ENCODE results near the gene TIMM44. TPM values are rescaled to one million over a fixed set of nuclear protein-coding genes. Genes with fewer than 3 reads are reported as not detected.
A peak's percentile ranks its signal among the peaks of the same experiment; 100 is the strongest.
"Not testable (repeated sequence)": the region's sequence is repeated elsewhere in the genome, so short reads cannot be mapped to it uniquely, and the experiment has no call there.

TIMM44 gene
- total RNA-seq, 1 donor from 2014 or later, result 97.6 TPM

GRCh38 chr19:7921302-7921966 is 22.0 kb downstream of the TIMM44 start:
- H3K27ac Mint-ChIP-seq (ENCODE audit: unreplicated experiment), result no peak overlapping the region
- no peak for DNase-seq (ENCODE audit: low read depth, low spot score)
- H3K27me3 Mint-ChIP-seq (ENCODE audit: low read depth), result peaks cover 38% of the 10 kb centered on the region
- H3K4me3 Mint-ChIP-seq, result peak overlapping the region; percentile 89
- H3K36me3 Mint-ChIP-seq (ENCODE audit: low read depth), result no peaks in the 10 kb centered on the region
- H3K9me3 Mint-ChIP-seq, result no peaks in the 10 kb centered on the region
- H3K4me1 Mint-ChIP-seq, result peaks cover 23% of the 10 kb centered on the region
- TF ChIP-seq CTCF (conservative IDR thresholded peaks at IDR 0.05), result no peak

GRCh38 chr19:7920519-7921301 is 22.8 kb downstream of the TIMM44 start:
- no peak for TF ChIP-seq CTCF (conservative IDR thresholded peaks at IDR 0.05)
- Mint-ChIP-seq H3K4me3 (peak overlapping the region; percentile 89), H3K36me3 (ENCODE audit: low read depth) (no peaks in the 10 kb centered on the region), H3K9me3 (no peaks in the 10 kb centered on the region), H3K4me1 (peaks cover 23% of the 10 kb centered on the region), H3K27ac (ENCODE audit: unreplicated experiment) (peak overlapping the region; percentile 7), H3K27me3 (ENCODE audit: low read depth) (peaks cover 41% of the 10 kb centered on the region)
- peak; percentile 98 for DNase-seq (ENCODE audit: low read depth, low spot score)

- no peak for TF ChIP-seq CTCF (conservative IDR thresholded peaks at IDR 0.05)
- DNase-seq (ENCODE audit: low read depth, low spot score), result peak; percentile 97
- no peaks in the 10 kb centered on the region for H3K9me3 Mint-ChIP-seq
- H3K27me3 Mint-ChIP-seq (ENCODE audit: low read depth), result peaks cover 47% of the 10 kb centered on the region
- no peaks in the 10 kb centered on the region for H3K36me3 Mint-ChIP-seq (ENCODE audit: low read depth)
- peak within 1 kb of the TSS; percentile 93 for H3K27ac Mint-ChIP-seq (ENCODE audit: unreplicated experiment)
- H3K4me1 Mint-ChIP-seq, result peaks cover 27% of the 10 kb centered on the region
- H3K4me3 Mint-ChIP-seq, result peak within 1 kb of the TSS; percentile 89
These were observed 23.6 kb downstream of the TIMM44 start, which contains the start of gene SNAPC2 for GRCh38 chr19:7919610-7920518. Gene SNAPC2 (plus strand): TSS chr19:7920338. CDS start chr19:7920367, 29 bp downstream.

GRCh38 chr19:7918615-7919421 is 24.6 kb downstream of the TIMM44 start:
- Mint-ChIP-seq H3K27ac (ENCODE audit: unreplicated experiment) (no peak overlapping the region), H3K36me3 (ENCODE audit: low read depth) (no peaks in the 10 kb centered on the region), H3K4me1 (peaks cover 24% of the 10 kb centered on the region), H3K4me3 (peak overlapping the region; percentile 89), H3K27me3 (ENCODE audit: low read depth) (peaks cover 55% of the 10 kb centered on the region), H3K9me3 (no peaks in the 10 kb centered on the region)
- TF ChIP-seq CTCF (conservative IDR thresholded peaks at IDR 0.05), result no peak
- DNase-seq (ENCODE audit: low read depth, low spot score), result no peak

- peaks cover 58% of the 10 kb centered on the region for H3K27me3 Mint-ChIP-seq (ENCODE audit: low read depth)
- not testable (repeated sequence) for H3K27ac Mint-ChIP-seq (ENCODE audit: unreplicated experiment); DNase-seq (ENCODE audit: low read depth, low spot score); H3K36me3 Mint-ChIP-seq (ENCODE audit: low read depth); H3K9me3 Mint-ChIP-seq
- peaks cover 24% of the 10 kb centered on the region for H3K4me1 Mint-ChIP-seq
- peak overlapping the region; percentile 86 for H3K4me3 Mint-ChIP-seq
These were observed 25.3 kb downstream of the TIMM44 start for GRCh38 chr19:7918062-7918614.

Data from neural crest cell (in vitro differentiated cells).